Measurements from ENCODE around the gene SHKBP1. TPM values are rescaled to one million over a fixed set of nuclear protein-coding genes. Genes with fewer than 3 reads are reported as not detected.

SHKBP1 gene
- total and polyA plus RNA-seq, 2 of the 8 experiments (the other 6 are each of a cell fraction or from before 2014, with no cell fraction given) = 74.6 to 98.8 TPM

DNA sequence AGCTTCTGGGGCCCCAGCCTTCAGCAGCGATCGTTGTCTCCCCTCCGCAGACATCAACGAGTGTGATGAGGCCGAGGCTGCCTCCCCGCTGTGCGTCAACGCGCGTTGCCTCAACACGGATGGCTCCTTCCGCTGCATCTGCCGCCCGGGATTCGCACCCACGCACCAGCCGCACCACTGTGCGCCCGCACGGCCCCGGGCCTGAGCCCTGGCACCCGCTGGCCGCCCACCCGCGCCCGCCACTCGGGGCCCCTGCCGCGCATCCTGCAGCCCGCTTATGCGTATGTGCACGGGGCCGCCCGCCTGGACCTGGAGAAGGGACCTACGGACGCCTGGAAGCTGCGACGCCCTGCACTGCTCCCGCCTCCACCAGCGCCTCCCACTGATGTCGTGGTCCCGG lies 52.7 kb downstream of the SHKBP1 start (continued):
- TF ChIP-seq CTCF (IDR thresholded peaks at IDR 0.05; ENCODE audit: control extremely low read depth in 1 of 3, insufficient read depth in 1 of 3, low read depth in 1 of 3, low read length in 3 of 3) = no peak
- no peak for TF ChIP-seq BACH1 (IDR thresholded peaks at IDR 0.05; ENCODE audit: low read length)
